ENCODE results near the gene C9orf85. TPM values are rescaled to one million over a fixed set of nuclear protein-coding genes. Genes with fewer than 3 reads are reported as not detected.

Gene C9orf85
- total RNA-seq, 1 experiment from 2014 or later = 14.4 TPM

DNA sequence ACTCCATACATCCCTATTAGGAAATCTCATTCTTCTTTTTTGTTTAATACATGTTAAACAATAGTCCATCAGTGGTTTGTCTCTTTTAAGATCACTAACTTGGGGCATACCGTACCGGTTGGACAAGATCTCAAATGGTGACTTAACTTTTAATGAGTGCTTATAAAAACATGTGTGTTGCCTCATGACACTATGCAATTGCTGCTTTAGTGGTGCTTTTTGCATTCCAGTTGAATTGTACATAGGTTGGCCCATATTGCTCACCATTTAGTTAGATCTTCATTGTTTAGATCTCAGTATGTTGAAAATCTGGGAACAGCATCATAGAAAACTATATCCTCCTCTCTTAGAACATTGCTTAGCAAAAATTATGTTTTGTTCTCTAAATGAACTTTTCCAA is 17.8 kb downstream of the C9orf85 start:
- H3K27ac Mint-ChIP-seq = no peak overlapping the region
- Histone ChIP-seq H3K27ac (ENCODE audit: insufficient read length, low read depth, low read length) (no peak overlapping the region), H3K56ac (ENCODE audit: insufficient read length, low read depth, low read length) (no peak overlapping the region), H3K4me2 (ENCODE audit: insufficient read depth, insufficient read length, low read length) (no peak overlapping the region), H3K9ac (ENCODE audit: extremely low read depth, insufficient read length, low read length) (no peak overlapping the region), H3K79me2 (ENCODE audit: insufficient read depth, low read length) (no peaks in the 10 kb centered on the region; the same call in 1 of the 2 replicates), H3K23ac (ENCODE audit: insufficient read length, low read depth, low read length) (no peak overlapping the region), H2AFZ (ENCODE audit: low read length) (no peak overlapping the region), H2BK20ac (ENCODE audit: low read depth, low read length, poor library complexity, severe bottlenecking) (no peak overlapping the region), H3K23me2 (ENCODE audit: insufficient read length, low read depth, low read length, poor library complexity, severe bottlenecking) (no peaks in the 10 kb centered on the region), H3K14ac (ENCODE audit: insufficient read depth, low read length) (no peak overlapping the region), H4K91ac (ENCODE audit: insufficient read length, low read depth, low read length) (no peak overlapping the region), H3K79me1 (ENCODE audit: insufficient read depth, low read depth, low read length, poor library complexity, severe bottlenecking) (peaks cover 4% of the 10 kb centered on the region), H2BK5ac (ENCODE audit: insufficient read length, low read length) (no peak overlapping the region), H2BK15ac (ENCODE audit: low read depth, low read length) (no peak overlapping the region), H4K5ac (ENCODE audit: insufficient read length, low read depth, low read length) (no peak overlapping the region), H3T11ph (ENCODE audit: low read length) (no peak overlapping the region), H3K9me3 (ENCODE audit: control insufficient read depth, low read depth, low read length) (no peaks in the 10 kb centered on the region), H4K20me1 (ENCODE audit: control insufficient read depth, insufficient read depth, insufficient read length) (no peaks in the 10 kb centered on the region), H2BK12ac (ENCODE audit: insufficient read length, low read depth, low read length) (no peak overlapping the region), H3K4ac (ENCODE audit: low read depth, low read length) (no peak overlapping the region), H2AK5ac (ENCODE audit: insufficient read length, low read length) (no peak overlapping the region), H2BK120ac (ENCODE audit: low read depth, low read length, poor library complexity, severe bottlenecking) (no peak overlapping the region), H3K18ac (ENCODE audit: insufficient read length, low read depth, low read length) (no peak overlapping the region), H3K4me1 (ENCODE audit: insufficient read depth, low read length) (peaks cover 2% of the 10 kb centered on the region; the same call in 1 of the 2 replicates), H4K8ac (replicated peaks; ENCODE audit: insufficient read length, low read depth, low read length) (no peak overlapping the region), H3K27me3 (ENCODE audit: insufficient read depth, low read length) (no peaks in the 10 kb centered on the region)
- peaks cover 32 to 42% of the 10 kb centered on the region in 2 experiments for H3K4me1 Mint-ChIP-seq
- no peaks in the 10 kb centered on the region for H3K27me3 Mint-ChIP-seq (ENCODE audit: low read depth)
- no peak overlapping the region for H3K4me3 Mint-ChIP-seq
- H3K9me3 Mint-ChIP-seq = no peaks in the 10 kb centered on the region
- H3K36me3 Mint-ChIP-seq (ENCODE audit: insufficient read depth in 1 of 3, low read depth in 3 of 3) = peaks cover 3 to 7% (median 6%) of the 10 kb centered on the region in 3 experiments
- TF ChIP-seq CTCF (conservative IDR thresholded peaks at IDR 0.05) = no peak
- WGBS (ENCODE audit: extremely low coverage, insufficient read length, low lambda C conversion rate) = no CpG with 5 or more reads among the region's 2 CpGs
- no peak for DNase-seq

Data from H9 (cell line).